MCF 10A (cell line): ENCODE results near the gene SLC35B2. TPM values are rescaled to one million over a fixed set of nuclear protein-coding genes. Genes with fewer than 3 reads are reported as not detected.

Experiments used
- BruUV-seq: library from RNA; stranded (reverse); fragments of 400-500 nt; replicated peaks from 2 replicates; lab custom pipeline; 2021; lab: Mats Ljungman, UMichigan
- CTCF ChIA-PET: fragments of 300-600 bp; sonication (Branson Sonifier 250); formaldehyde crosslinking; extraction: SDS; loops from one replicate; lab custom pipeline; 2021; ENCODE audit warnings: antibody characterized with exemption, inconsistent platforms; lab: Yijun Ruan, JAX
- POLR2A ChIA-PET: fragments of 300-600, 350-650 bp; sonication (Branson Sonifier 250); formaldehyde crosslinking; extraction: SDS; loops from one replicate; lab custom pipeline; 2020; ENCODE audit warnings: antibody characterized with exemption, inconsistent platforms; lab: Yijun Ruan, JAX
- DNase-seq: peaks from one replicate; pipeline ENCODE4 v3.0.0-alpha.2; 2018; ENCODE audit not compliant: unreplicated experiment
- H3K27ac Mint-ChIP-seq: one replicate; pipeline ENCODE4 v1.8.0; 2022; ENCODE audit warnings: mild to moderate bottlenecking, low read depth, mixed read lengths; ENCODE audit not compliant: unreplicated experiment
- H3K27me3 Mint-ChIP-seq: one replicate; pipeline ENCODE4 v1.8.0; 2022; ENCODE audit warnings: mixed read lengths; ENCODE audit not compliant: insufficient read depth, unreplicated experiment
- H3K36me3 Mint-ChIP-seq: one replicate; pipeline ENCODE4 v1.8.0; 2022; ENCODE audit warnings: mild to moderate bottlenecking, moderate library complexity, mixed read lengths; ENCODE audit not compliant: insufficient read depth, unreplicated experiment
- H3K4me1 Mint-ChIP-seq: one replicate; pipeline ENCODE4 v1.8.0; 2022; ENCODE audit warnings: mixed read lengths; ENCODE audit not compliant: insufficient read depth, unreplicated experiment
- H3K4me3 Mint-ChIP-seq: one replicate; pipeline ENCODE4 v1.8.0; 2022; ENCODE audit warnings: mild to moderate bottlenecking, moderate library complexity, mixed read lengths; ENCODE audit not compliant: unreplicated experiment
- H3K9me3 Mint-ChIP-seq: one replicate; pipeline ENCODE4 v1.8.0; 2022; ENCODE audit warnings: mixed read lengths; ENCODE audit not compliant: unreplicated experiment
- intact Hi-C: fragments of 100-400 bp; cut with micrococcal nuclease; formaldehyde crosslinking; loops from 2 replicates; pipeline ENCODE4 v1.14.1; 2022
- total RNA-seq: library from RNA; stranded (reverse); gene quantifications from 2 replicates; pipeline ENCODE4 v1.2.3, GENCODE V29; 2022
- TF ChIP-seq, protein P1 (sequence below): fragments of 200-600 bp; IDR thresholded peaks from one replicate; pipeline ENCODE4 v1.8.0; 2022; ENCODE audit warnings: antibody characterized with exemption, mild to moderate bottlenecking; ENCODE audit not compliant: unreplicated experiment

Gene SLC35B2
- total RNA-seq, 1 experiment from 2014 or later, result 27.1 TPM

DNA sequence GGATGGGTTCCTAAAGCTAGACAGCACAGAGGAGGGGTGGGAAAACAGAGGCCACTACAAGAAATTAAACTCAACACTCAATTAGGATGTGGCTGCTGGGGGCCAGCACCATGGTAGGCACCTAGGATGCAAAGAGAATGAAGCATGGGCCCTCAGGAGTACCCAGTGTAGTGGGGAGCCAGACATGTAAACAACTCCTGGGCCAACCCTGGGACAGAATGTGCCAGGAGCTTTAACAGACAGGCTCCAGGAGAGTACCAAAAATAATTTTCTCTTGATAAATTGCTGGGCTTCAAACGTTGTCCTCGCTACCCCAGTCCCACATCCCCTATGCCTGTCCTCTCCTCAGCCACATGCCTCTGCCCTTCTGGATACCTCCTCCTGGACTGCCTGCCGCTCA, 14.6 kb upstream of the SLC35B2 start:
- H3K27me3 Mint-ChIP-seq, result peaks cover 44% of the 10 kb centered on the region

DNA sequence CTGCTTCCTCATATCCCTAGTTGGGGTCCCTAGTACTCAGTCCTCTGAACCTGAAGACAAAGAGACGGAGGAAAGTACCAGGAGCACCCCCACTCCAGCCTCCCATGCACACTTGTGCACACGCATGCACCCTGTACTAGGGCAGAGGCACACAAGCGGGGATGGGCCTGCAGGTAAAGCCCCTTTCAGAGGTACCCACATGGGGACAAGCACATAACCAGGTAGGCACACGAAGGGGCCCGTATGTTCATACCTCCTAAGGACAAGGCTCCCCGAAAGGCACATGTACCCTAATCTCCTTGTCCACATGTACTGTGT, 14.0 kb upstream of the SLC35B2 start:
- Mint-ChIP-seq H3K4me3 (no peak overlapping the region), H3K4me1 (no peaks in the 10 kb centered on the region), H3K27me3 (peaks cover 39% of the 10 kb centered on the region), H3K36me3 (no peaks in the 10 kb centered on the region), H3K27ac (no peak overlapping the region), H3K9me3 (no peaks in the 10 kb centered on the region)
- no TSS peak for BruUV-seq
- ChIA-PET CTCF (interaction anchor here (1.6 kb wide), 1 partner anchor 67 kb away, joined by 12 read pairs; no protein-coding TSS in a partner anchor), POLR2A (interaction anchor here (1.3 kb wide), 1 partner anchor 115 kb away, joined by 3 read pairs; no protein-coding TSS in a partner anchor)
- no peak for DNase-seq
- TF ChIP-seq, protein P1, sequence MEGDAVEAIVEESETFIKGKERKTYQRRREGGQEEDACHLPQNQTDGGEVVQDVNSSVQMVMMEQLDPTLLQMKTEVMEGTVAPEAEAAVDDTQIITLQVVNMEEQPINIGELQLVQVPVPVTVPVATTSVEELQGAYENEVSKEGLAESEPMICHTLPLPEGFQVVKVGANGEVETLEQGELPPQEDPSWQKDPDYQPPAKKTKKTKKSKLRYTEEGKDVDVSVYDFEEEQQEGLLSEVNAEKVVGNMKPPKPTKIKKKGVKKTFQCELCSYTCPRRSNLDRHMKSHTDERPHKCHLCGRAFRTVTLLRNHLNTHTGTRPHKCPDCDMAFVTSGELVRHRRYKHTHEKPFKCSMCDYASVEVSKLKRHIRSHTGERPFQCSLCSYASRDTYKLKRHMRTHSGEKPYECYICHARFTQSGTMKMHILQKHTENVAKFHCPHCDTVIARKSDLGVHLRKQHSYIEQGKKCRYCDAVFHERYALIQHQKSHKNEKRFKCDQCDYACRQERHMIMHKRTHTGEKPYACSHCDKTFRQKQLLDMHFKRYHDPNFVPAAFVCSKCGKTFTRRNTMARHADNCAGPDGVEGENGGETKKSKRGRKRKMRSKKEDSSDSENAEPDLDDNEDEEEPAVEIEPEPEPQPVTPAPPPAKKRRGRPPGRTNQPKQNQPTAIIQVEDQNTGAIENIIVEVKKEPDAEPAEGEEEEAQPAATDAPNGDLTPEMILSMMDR, result no peak
- intact Hi-C loops, result no loop called here

More for the DNA sequence above, 14.6 kb upstream of the SLC35B2 start:
- no peaks in the 10 kb centered on the region for H3K9me3 Mint-ChIP-seq
- no peak overlapping the region for H3K27ac Mint-ChIP-seq
- ChIA-PET POLR2A (interaction anchor here (1.3 kb wide), 1 partner anchor 115 kb away, joined by 3 read pairs; no protein-coding TSS in a partner anchor), CTCF (interaction anchor here (1.6 kb wide), 1 partner anchor 67 kb away, joined by 12 read pairs; no protein-coding TSS in a partner anchor)
- BruUV-seq, result no TSS peak
- no peaks in the 10 kb centered on the region for H3K4me1 Mint-ChIP-seq
- DNase-seq, result no peak
- intact Hi-C loops, result no loop called here
- no peak overlapping the region for H3K4me3 Mint-ChIP-seq
- H3K36me3 Mint-ChIP-seq, result no peaks in the 10 kb centered on the region
- TF ChIP-seq, protein P1, result no peak

DNA sequence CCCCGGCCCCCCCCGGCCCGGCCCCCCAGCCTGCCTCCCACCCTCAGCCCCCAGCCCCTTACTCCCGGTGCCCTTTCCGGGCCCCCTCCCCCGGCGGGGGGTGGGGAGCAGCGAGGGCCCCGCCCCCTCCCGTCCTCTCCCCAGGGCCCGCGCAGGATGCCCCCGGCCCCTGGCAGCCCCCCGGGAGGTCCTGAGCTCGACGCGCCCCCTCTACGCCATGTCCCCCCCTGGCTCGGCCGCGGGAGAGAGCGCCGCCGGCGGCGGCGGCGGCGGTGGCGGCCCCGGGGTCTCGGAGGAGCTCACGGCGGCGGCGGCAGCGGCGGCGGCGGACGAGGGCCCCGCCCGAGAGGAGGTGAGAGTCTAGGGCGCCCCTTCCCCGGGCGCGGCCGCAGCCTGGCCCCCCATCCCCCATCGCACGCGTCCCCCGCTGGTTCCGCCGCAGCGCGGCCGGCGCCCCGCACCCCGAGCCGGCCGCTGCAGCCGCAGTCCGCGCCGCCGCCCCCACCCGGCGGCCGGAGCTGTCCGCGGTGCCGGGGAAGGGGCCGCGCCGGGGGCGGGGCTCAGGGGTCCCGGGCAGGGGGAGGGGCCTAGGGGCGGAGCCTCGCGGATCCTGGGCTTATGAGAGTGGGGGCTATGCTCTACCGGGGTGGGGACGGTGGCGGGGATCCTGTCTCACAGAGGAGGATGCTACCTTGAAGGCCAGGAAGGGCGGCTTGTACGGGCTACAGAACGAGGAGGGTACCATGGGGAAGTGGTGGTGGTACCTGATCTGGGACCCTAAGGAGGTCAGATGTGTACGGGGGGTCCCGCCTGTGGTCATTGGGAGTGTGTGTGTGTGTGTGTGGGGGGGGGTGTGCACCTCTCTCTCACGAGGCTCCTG, 13.4 kb upstream of the SLC35B2 start:
- TF ChIP-seq, protein P1, result no peak
- CTCF ChIA-PET, result interaction anchor here (1.5 to 5.8 kb wide), 2 partner anchors 38 to 65 kb away, joined by 4 to 214 read pairs; no protein-coding TSS in a partner anchor
- Mint-ChIP-seq H3K27me3 (peaks cover 39% of the 10 kb centered on the region), H3K36me3 (no peaks in the 10 kb centered on the region), H3K4me3 (no peak overlapping the region), H3K4me1 (no peaks in the 10 kb centered on the region), H3K9me3 (no peaks in the 10 kb centered on the region), H3K27ac (no peak overlapping the region)
- no peak for DNase-seq
- intact Hi-C loops, result no loop called here
- POLR2A ChIA-PET, result no interaction called here
- BruUV-seq, result no TSS peak

DNA sequence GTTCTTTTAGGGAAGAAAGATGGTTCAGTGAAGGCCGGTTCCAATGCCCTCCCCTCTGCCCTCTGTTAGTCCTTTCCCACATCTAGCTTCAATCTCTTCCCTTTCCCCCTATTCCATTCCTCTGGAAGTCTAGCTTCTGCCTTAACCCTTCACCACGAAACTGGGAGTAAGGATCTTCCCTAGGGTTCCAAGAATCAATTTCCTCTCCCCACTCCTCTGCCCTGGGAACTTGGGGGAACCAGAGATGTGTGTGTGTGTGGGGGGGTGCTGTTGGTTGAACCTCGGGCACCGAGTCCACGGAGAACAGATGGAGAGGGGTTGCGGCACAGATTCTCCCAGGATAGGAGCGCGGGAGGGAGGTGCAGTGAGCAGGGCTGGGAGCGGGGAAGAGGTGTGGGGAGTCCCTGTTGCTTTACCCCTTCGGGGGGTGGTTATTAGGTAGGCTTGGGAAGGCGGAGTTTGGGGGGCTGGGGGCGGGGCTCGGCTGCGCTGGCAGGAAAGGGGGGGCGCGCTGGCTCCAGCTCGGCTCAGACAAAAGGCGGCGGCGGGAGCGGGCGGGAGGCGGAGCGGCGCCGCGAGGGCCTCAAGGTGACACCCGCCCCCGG, 12.7 kb upstream of the SLC35B2 start, which contains the start of gene TMEM151B:
TMEM151B (plus strand) TSS at position 530 of the 605 bp plus-strand sequence. CDS start 293 bp downstream, outside the sequence.
- intact Hi-C loops, result loop anchor here (2.0 to 5.0 kb wide), 2 partner anchors 35 to 187 kb away; no protein-coding TSS in a partner anchor
- Mint-ChIP-seq H3K9me3 (no peaks in the 10 kb centered on the region), H3K27me3 (peaks cover 39% of the 10 kb centered on the region), H3K36me3 (no peaks in the 10 kb centered on the region), H3K4me1 (no peaks in the 10 kb centered on the region), H3K27ac (no peak within 1 kb of the TSS), H3K4me3 (no peak within 1 kb of the TSS)
- TF ChIP-seq, protein P1, result no peak
- ChIA-PET POLR2A (interaction anchor here (0.7 to 4.2 kb wide), 2 partner anchors 37 to 70 kb away, joined by 3 to 17 read pairs; no protein-coding TSS in a partner anchor), CTCF (interaction anchor here (0.6 to 5.8 kb wide), 4 partner anchors 26 to 1235 kb away, joined by 3 to 214 read pairs (median 4); no protein-coding TSS in a partner anchor)
- no peak for DNase-seq
- BruUV-seq, result no TSS peak
